Epithelial cell of proximal tubule (primary cell): ENCODE measurements around the gene RWDD4. TPM values are rescaled to one million over a fixed set of nuclear protein-coding genes. Genes with fewer than 3 reads are reported as not detected.

Experiments used
- DNase-seq: peaks from one replicate; pipeline ENCODE4 v3.0.0-alpha.2; 2011; ENCODE audit warnings: low read depth
- H3K4me3 ChIP-seq: 2 replicates; pipeline ENCODE4 v1.5.1; 2011; ENCODE audit warnings: low read depth, mild to moderate bottlenecking, low read length
- total RNA-seq: library from RNA; depleted of rRNA; stranded (reverse); fragments of >200 nt; gene quantifications from 2 replicates; pipeline ENCODE4 v1.2.3, GENCODE V29; 2015
- TF ChIP-seq, protein P1 (sequence below): conservative IDR thresholded peaks from 2 replicates; pipeline ENCODE4 v1.5.1; 2012; ENCODE audit warnings: low read depth, mild to moderate bottlenecking, low read length

The RWDD4 gene
- total RNA-seq, 1 donor from 2014 or later, result 17.2 TPM

DNA sequence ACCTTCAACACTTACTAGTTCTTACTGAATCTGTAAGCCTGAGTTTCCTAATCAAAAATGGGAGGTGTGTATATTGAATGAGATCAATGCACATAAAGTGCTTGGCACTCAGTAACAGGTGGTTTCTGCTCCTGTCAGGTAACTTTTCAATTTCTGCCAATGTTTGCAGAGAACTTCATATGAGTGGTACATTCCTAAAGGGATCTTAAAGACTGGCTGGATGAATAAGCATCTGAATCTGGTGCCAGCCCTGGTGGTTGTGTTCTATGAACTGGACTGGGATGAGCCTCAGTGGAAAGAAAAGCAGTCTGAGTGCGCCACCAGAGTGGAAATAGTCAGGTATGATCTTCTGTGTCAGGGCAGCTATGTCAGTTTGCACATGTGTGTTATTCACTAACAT lies 7.1 kb upstream of the RWDD4 start:
- TF ChIP-seq, protein P1, sequence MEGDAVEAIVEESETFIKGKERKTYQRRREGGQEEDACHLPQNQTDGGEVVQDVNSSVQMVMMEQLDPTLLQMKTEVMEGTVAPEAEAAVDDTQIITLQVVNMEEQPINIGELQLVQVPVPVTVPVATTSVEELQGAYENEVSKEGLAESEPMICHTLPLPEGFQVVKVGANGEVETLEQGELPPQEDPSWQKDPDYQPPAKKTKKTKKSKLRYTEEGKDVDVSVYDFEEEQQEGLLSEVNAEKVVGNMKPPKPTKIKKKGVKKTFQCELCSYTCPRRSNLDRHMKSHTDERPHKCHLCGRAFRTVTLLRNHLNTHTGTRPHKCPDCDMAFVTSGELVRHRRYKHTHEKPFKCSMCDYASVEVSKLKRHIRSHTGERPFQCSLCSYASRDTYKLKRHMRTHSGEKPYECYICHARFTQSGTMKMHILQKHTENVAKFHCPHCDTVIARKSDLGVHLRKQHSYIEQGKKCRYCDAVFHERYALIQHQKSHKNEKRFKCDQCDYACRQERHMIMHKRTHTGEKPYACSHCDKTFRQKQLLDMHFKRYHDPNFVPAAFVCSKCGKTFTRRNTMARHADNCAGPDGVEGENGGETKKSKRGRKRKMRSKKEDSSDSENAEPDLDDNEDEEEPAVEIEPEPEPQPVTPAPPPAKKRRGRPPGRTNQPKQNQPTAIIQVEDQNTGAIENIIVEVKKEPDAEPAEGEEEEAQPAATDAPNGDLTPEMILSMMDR, result no peak
- no peak for DNase-seq
- H3K4me3 ChIP-seq, result no peak overlapping the region

DNA sequence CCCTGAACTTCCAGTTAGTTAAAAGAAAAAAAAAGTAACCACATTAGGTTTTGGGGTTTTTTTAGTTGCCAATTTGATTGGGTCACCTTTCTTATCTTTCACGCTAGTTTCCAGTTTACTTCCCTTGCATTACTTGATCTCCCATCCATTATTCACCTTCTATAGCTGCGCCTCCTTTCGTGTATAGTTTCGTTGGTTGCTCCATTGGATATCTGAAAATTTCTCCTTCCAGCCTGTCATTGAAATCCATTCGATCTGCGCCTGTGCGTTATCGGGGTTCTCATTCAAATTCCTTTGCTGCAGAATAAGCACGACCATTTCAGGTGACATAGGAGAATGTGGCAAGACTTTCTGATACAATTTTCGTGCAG lies 872 bp upstream of the RWDD4 start:
- no peak for DNase-seq
- TF ChIP-seq, protein P1, result no peak
- H3K4me3 ChIP-seq, result peak overlapping the region; percentile 69

DNA sequence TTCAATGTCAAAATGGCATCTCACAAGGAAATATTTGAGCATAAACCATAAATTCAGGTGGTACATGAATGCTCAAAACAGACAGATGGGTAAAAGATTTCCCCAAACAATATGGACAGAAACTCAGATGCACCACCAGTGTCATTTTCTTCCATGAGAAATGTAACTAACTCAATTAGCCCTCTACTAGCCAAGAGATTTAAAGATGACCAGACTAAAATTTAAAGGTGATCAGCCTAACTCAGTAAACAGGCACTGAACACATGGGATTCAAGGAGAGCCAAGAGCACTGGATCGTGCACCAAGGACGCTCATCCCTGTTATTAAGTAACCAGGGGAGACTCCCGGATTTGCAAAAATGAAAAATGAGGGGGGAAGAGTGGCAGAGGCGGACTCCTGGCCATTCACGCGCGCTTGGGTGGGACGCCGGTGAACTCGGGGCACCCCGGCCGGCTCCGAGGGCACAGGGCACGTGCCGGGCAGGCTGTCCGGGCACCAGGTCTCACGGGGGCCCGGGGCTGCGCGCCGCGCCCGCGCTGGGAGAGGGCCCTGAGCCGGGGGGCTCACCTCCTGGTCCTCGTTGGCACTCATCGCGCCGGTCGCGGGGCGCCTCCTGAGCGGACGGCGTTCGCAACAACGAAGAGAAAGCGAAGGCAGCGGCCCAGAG lies 490 bp downstream of the RWDD4 start:
- H3K4me3 ChIP-seq, result peak overlapping the region; percentile 69
- TF ChIP-seq, protein P1, result no peak
- DNase-seq, result no peak

DNA sequence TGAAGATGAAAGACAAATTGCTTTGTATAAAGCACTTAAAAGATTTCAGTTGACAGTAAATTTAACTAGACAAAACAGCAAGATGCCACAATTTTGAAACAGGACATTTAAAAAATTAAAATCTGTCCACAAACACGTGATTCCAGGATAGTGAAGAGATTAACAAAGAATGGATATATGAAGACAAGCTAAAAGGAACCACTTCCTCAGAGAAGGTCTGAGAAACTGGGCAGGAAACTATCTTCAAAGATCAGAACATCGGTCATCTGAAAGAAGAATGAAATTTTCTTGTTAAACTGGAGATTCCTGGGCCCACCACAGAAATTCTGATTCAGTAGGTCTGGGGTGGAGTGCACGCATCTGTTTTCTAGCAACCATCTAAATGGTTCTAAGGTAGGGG lies 1.4 kb downstream of the RWDD4 start:
- no peak for DNase-seq
- TF ChIP-seq, protein P1, result no peak
- peak overlapping the region; percentile 69 for H3K4me3 ChIP-seq

DNA sequence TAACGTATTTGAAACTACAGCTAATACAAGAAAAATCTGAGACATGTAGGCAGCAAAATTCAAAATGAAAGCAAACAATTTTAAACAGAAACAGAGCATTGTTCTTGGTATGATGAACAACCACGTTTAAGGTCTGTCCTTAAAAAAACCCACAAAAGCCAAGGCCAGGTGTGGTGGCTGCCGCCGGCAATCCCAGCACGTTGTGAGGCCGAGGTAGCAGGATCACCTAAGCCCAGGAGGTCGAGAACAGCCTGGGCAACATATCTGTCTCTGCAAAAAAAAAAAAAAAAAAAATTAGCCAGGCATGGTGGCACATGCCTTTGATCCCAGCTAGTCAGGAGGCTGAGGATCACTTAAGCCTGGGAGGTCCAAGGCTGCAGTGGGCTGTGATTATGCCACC lies 13.7 kb downstream of the RWDD4 start:
- no peak overlapping the region for H3K4me3 ChIP-seq
- no peak for DNase-seq
- TF ChIP-seq, protein P1, result no peak

DNA sequence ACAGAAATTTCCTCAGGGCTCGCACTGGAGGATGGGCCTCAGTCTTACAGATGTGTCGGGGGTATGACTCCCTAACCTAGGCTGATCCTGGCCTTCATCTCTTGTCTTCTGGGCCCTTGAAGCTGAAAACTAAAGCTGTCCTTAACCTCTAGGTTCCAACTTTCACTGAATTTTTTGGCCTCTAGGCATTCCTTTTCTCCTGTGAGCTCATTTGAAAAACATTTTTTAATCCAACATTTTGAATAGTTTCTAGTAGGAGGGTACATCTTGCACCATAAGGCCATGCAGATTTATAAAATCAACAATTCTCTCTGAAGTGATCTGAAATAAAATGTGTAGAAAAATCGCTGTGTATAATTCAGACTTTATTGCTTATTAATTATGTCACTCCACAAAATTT lies 19.7 kb downstream of the RWDD4 start:
- no peak overlapping the region for H3K4me3 ChIP-seq
- DNase-seq, result no peak
- TF ChIP-seq, protein P1, result no peak

DNA sequence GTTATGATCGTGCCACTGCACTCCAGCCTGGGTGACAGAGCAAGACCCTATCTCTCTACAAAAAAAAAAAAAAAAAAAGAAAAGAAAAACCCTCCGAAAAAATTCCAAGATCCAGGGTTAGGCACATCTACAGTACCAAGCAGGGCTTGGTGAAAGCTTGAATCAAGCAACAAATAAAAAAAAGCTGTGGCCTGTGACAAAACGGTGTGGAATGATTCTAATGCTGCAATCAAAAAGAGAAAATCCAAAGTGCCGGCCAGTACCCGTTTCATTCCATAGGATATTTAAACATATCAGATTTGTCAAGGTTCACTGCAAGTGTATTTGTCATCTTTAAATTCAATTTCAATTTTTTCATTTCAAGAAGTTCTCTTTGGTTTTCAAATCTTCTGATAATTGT lies 20.5 kb downstream of the RWDD4 start:
- DNase-seq, result no peak

More for the DNA sequence above, 20.5 kb downstream of the RWDD4 start:
- H3K4me3 ChIP-seq, result no peak overlapping the region
- TF ChIP-seq, protein P1, result no peak
